HK-2 (cell line): ENCODE results near the gene FBXO21.
"Not testable (repeated sequence)": the region's sequence is repeated elsewhere in the genome, so short reads cannot be mapped to it uniquely, and the experiment has no call there.

Experiments used
- DNase-seq: peaks from one replicate; pipeline ENCODE4 v3.0.0-alpha.2; 2018; ENCODE audit not compliant: unreplicated experiment

Gene FBXO21

GRCh38 chr12:117202033-117202432 is 11.8 kb upstream of the FBXO21 start:
- DNase-seq, result no peak

GRCh38 chr12:117199956-117200744 is 9.9 kb upstream of the FBXO21 start:
- DNase-seq, result not testable (repeated sequence)

- DNase-seq, result not testable (repeated sequence)
These were observed 6.1 kb upstream of the FBXO21 start for GRCh38 chr12:117196334-117196733.

- peak; percentile 24 for DNase-seq
These were observed 4.8 kb upstream of the FBXO21 start for GRCh38 chr12:117195027-117195426.

- DNase-seq, result no peak
These were observed 3.6 kb upstream of the FBXO21 start for GRCh38 chr12:117193903-117194302.

- DNase-seq, result not testable (repeated sequence)
These were observed 2.3 kb upstream of the FBXO21 start for GRCh38 chr12:117192581-117192980.

GRCh38 chr12:117192057-117192456 is 1.8 kb upstream of the FBXO21 start:
- DNase-seq, result peak; percentile 8

GRCh38 chr12:117189725-117190209 is 503 bp downstream of the FBXO21 start:
- peak; percentile 32 for DNase-seq

GRCh38 chr12:117188961-117189724 is 1.1 kb downstream of the FBXO21 start:
- DNase-seq, result no peak

GRCh38 chr12:117188121-117188665 is 2.1 kb downstream of the FBXO21 start:
- DNase-seq, result no peak

- no peak for DNase-seq
These were observed 2.8 kb downstream of the FBXO21 start for GRCh38 chr12:117187421-117187820.

- DNase-seq, result no peak
These were observed 7.4 kb downstream of the FBXO21 start for GRCh38 chr12:117182866-117183265.

GRCh38 chr12:117181468-117181843 is 8.8 kb downstream of the FBXO21 start:
- not testable (repeated sequence) for DNase-seq

GRCh38 chr12:117180758-117181467 is 9.4 kb downstream of the FBXO21 start:
- no peak for DNase-seq

GRCh38 chr12:117178745-117179144 is 11.5 kb downstream of the FBXO21 start:
- no peak for DNase-seq

- DNase-seq, result no peak
These were observed 12.0 kb downstream of the FBXO21 start for GRCh38 chr12:117178301-117178700.

- no peak for DNase-seq
These were observed 18.1 kb downstream of the FBXO21 start for GRCh38 chr12:117172168-117172567.

GRCh38 chr12:117171499-117172162 is 18.6 kb downstream of the FBXO21 start:
- DNase-seq, result no peak

GRCh38 chr12:117169548-117169947 is 20.7 kb downstream of the FBXO21 start:
- no peak for DNase-seq

- DNase-seq, result no peak
These were observed 21.3 kb downstream of the FBXO21 start for GRCh38 chr12:117168976-117169375.

GRCh38 chr12:117167769-117168168 is 22.5 kb downstream of the FBXO21 start:
- no peak for DNase-seq
